C1 segment of cervical spinal cord (tissue), 14 donors: ENCODE data around the gene KRTAP20-4.

Source experiments
- DNase-seq, 14 donors: peaks; one replicate each; lab custom pipeline; 2025; lab: John Stamatoyannopoulos, UW

Gene KRTAP20-4

GRCh38 chr21:30652891-30653290 is 32.5 kb downstream of the KRTAP20-4 start:
- no peak for DNase-seq

GRCh38 chr21:30668776-30669175 is 48.3 kb downstream of the KRTAP20-4 start:
- no peak for DNase-seq
